HepG2 (cell line): ENCODE measurements around the gene WDR53. TPM values are rescaled to one million over a fixed set of nuclear protein-coding genes. Genes with fewer than 3 reads are reported as not detected.

Source experiments
- CENPT ChIP-seq: sonication (generic); formaldehyde crosslinking; IDR thresholded peaks from 2 replicates; pipeline ENCODE4 v1.8.0; 2022; ENCODE audit warnings: low read depth, mild to moderate bottlenecking, moderate library complexity, missing genetic modification reagents
- DR1 ChIP-seq: sonication (generic); formaldehyde crosslinking; IDR thresholded peaks from 2 replicates; pipeline ENCODE4 v1.8.0; 2021; ENCODE audit warnings: mild to moderate bottlenecking, missing genetic modification reagents, inconsistent platforms
- ELF1 ChIP-seq: sonication (generic); formaldehyde crosslinking; IDR thresholded peaks from 2 replicates; pipeline ENCODE4 v1.4.0; 2020; ENCODE audit warnings: missing genetic modification reagents
- ETV6 ChIP-seq: sonication (generic); formaldehyde crosslinking; conservative IDR thresholded peaks from 2 replicates; pipeline ENCODE4 v1.4.0; 2020; ENCODE audit warnings: missing genetic modification reagents
- GABPA ChIP-seq, 2 experiments: IDR thresholded peaks; 2 replicates each; pipeline ENCODE4 v1.6.1; 2011 to 2016; ENCODE audit warnings: low read depth in 2 of 2, low read length in 1 of 2, missing biosample characterization in 1 of 2, missing genetic modification characterization in 1 of 2
- HDAC1 ChIP-seq: sonication (generic); formaldehyde crosslinking; IDR thresholded peaks from 2 replicates; pipeline ENCODE4 v1.5.1; 2020; ENCODE audit warnings: mild to moderate bottlenecking, missing genetic modification reagents
- HMG20A ChIP-seq: IDR thresholded peaks from 2 replicates; pipeline ENCODE4 v1.6.1; 2016; ENCODE audit warnings: borderline replicate concordance
- HOXA3 ChIP-seq: sonication (generic); formaldehyde crosslinking; IDR thresholded peaks from 2 replicates; pipeline ENCODE4 v1.5.0; 2020; ENCODE audit warnings: missing genetic modification reagents
- PAX8 ChIP-seq: sonication (generic); formaldehyde crosslinking; IDR thresholded peaks from 2 replicates; pipeline ENCODE4 v1.8.0; 2022; ENCODE audit warnings: mild to moderate bottlenecking, missing genetic modification reagents, borderline replicate concordance
- SOX13 ChIP-seq, 3 experiments: fragments of 450-650 bp in 1 of 3; sonication (generic) in 1 of 3; formaldehyde crosslinking in 1 of 3; IDR thresholded peaks in 2 of 3; conservative IDR thresholded peaks in 1 of 3; 2 replicates each; pipeline versions ENCODE4 v1.5.0 to v1.6.1; 2016 to 2020; ENCODE audit warnings: antibody characterized with exemption in 1 of 3, mild to moderate bottlenecking in 1 of 3, missing compliant biosample characterization in 1 of 3, missing genetic modification reagents in 1 of 3, moderate library complexity in 1 of 3
- THAP11 ChIP-seq: IDR thresholded peaks from 2 replicates; pipeline ENCODE4 v1.6.1; 2016; ENCODE audit warnings: missing biosample characterization, missing genetic modification reagents
- YY1 ChIP-seq: IDR thresholded peaks from 2 replicates; pipeline ENCODE4 v1.6.1; 2011; ENCODE audit warnings: low read length, low read depth, moderate library complexity, mild to moderate bottlenecking; ENCODE audit not compliant: insufficient read depth, insufficient replicate concordance
- ZNF160 ChIP-seq: sonication (generic); formaldehyde crosslinking; IDR thresholded peaks from 2 replicates; pipeline ENCODE4 v1.8.0; 2022; ENCODE audit warnings: mild to moderate bottlenecking, inconsistent platforms, missing genetic modification reagents
- ZNF230 ChIP-seq: sonication (generic); formaldehyde crosslinking; IDR thresholded peaks from 2 replicates; pipeline ENCODE4 v1.4.0; 2020; ENCODE audit warnings: mild to moderate bottlenecking, missing genetic modification reagents
- ZNF234 ChIP-seq: sonication (generic); formaldehyde crosslinking; conservative IDR thresholded peaks from 2 replicates; pipeline ENCODE4 v1.5.1; 2020; ENCODE audit warnings: mild to moderate bottlenecking, missing genetic modification reagents
- ZNF343 ChIP-seq: sonication (generic); formaldehyde crosslinking; IDR thresholded peaks from 2 replicates; pipeline ENCODE4 v1.4.0; 2020; ENCODE audit warnings: mild to moderate bottlenecking, missing genetic modification reagents
- ZNF569 ChIP-seq: sonication (generic); formaldehyde crosslinking; IDR thresholded peaks from 2 replicates; pipeline ENCODE4 v1.5.0; 2020; ENCODE audit warnings: mild to moderate bottlenecking, missing genetic modification reagents, moderate library complexity, borderline replicate concordance
- ZNF749 ChIP-seq: sonication (generic); formaldehyde crosslinking; IDR thresholded peaks from 2 replicates; pipeline ENCODE4 v1.8.0; 2022; ENCODE audit warnings: mild to moderate bottlenecking, missing genetic modification reagents, moderate library complexity, borderline replicate concordance
- polyA plus RNA-seq, 8 experiments: library from polyadenylated mRNA; depleted of rRNA in 3 of 8; stranded (reverse) in 7 of 8; unstranded in 1 of 8; fragments of >200 nt; fragmentation: Illumina TruSeq in 4 of 8; extraction: Trizol in 4 of 8; gene quantifications; 2 replicates each; pipeline versions ENCODE4 v1.2.1 to v1.2.3, GENCODE V29; 2011 to 2016; ENCODE audit warnings: low read depth in 4 of 8, missing spikeins in 1 of 8, mixed read lengths in 1 of 8; ENCODE audit not compliant: insufficient read depth in 1 of 8
- total RNA-seq, 5 experiments: library from RNA; depleted of rRNA; stranded (reverse); fragments of >200 nt; fragmentation: Illumina TruSeq; extraction: Trizol; gene quantifications; 2 replicates each; pipeline ENCODE4 v1.2.3, GENCODE V29; 2016; ENCODE audit warnings: low read depth in 1 of 5
- TF ChIP-seq, protein P1 (sequence below): sonication (generic); formaldehyde crosslinking; conservative IDR thresholded peaks from 2 replicates; pipeline ENCODE4 v1.4.0; 2020; ENCODE audit warnings: missing genetic modification reagents
- TF ChIP-seq, protein P2 (sequence below): IDR thresholded peaks from 2 replicates; pipeline ENCODE4 v1.6.1; 2016; ENCODE audit warnings: low read depth, control low read depth
- TF ChIP-seq, protein P3 (sequence below): sonication (generic); formaldehyde crosslinking; IDR thresholded peaks from 2 replicates; pipeline ENCODE4 v1.4.0; 2020; ENCODE audit warnings: missing genetic modification reagents

The WDR53 gene
- total and polyA plus RNA-seq, 2 of the 13 experiments (the other 11 are each of a cell fraction or from before 2014, with no cell fraction given) = 3.5 to 7.7 TPM

DNA sequence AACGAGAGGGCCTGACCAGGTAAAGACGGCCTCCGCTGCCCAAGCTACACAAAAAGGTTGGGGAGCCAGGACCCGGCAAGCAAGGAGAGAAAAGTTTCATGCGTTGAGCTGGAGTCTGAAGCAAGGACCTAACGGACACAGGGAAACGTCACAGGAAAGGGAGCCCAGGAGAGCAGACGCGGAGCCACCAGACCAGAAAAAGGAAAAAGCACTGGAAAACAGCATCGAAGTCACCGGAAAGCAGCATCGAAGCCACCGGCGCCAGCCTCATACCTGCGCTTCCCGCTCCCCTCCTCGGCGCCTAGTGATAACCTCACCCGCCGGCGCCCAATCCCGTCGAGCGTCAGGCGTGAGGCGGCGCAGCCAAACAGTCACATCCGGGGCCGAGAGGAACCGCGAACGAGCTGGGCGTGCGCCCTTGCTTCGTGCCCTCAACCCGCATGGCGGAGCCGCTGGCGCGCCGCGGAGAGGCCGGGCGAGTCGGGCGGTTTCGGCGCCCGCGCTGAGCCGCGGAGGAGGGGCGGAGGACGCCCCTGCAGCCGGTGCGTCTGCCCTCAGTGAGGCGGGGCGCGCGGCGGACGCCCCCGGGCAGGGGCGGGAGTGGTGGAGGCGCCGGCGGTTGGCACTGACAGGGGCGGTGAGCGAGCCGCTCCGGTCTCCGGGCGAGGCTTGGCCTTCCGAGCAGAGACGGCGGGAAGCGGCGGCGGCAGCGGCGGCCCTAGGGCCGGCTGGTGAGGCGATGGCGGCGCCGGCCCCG, at the start of gene WDR53, which contains the start of gene FBXO45 (continued):
- TF ChIP-seq, protein P1, sequence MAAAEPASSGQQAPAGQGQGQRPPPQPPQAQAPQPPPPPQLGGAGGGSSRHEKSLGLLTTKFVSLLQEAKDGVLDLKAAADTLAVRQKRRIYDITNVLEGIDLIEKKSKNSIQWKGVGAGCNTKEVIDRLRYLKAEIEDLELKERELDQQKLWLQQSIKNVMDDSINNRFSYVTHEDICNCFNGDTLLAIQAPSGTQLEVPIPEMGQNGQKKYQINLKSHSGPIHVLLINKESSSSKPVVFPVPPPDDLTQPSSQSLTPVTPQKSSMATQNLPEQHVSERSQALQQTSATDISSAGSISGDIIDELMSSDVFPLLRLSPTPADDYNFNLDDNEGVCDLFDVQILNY (CRISPR knock-in tag) = peak; percentile 95
- TF ChIP-seq ZNF230 (peak; percentile 57; the same call in 1 of the 2 replicates), HMG20A (no peak), THAP11 (CRISPR knock-in tag) (peak; percentile 94), YY1 (peak; percentile 99), ELF1 (CRISPR knock-in tag) (peak; percentile 92), ZNF749 (CRISPR knock-in tag) (peak; percentile 61; the same call in 1 of the 2 replicates), HOXA3 (CRISPR knock-in tag) (peak; percentile 99), DR1 (CRISPR knock-in tag) (peak; percentile 60; the same call in 1 of the 2 replicates), ZNF234 (CRISPR knock-in tag) (no peak), HDAC1 (CRISPR knock-in tag) (peak; percentile 97), GABPA (IDR thresholded peaks at IDR 0.05; ENCODE audit: low read depth, low read length) (peak; percentile 88), GABPA (CRISPR knock-in tag; IDR thresholded peaks at IDR 0.05; ENCODE audit: low read depth) (peak; percentile 94), PAX8 (CRISPR knock-in tag) (peak; percentile 71; the same call in 1 of the 2 replicates), ZNF569 (no peak), SOX13 (IDR thresholded peaks at IDR 0.05) (no peak), SOX13 (CRISPR knock-in tag; conservative IDR thresholded peaks at IDR 0.05 in 1 of 2, IDR thresholded peaks at IDR 0.05 in 1 of 2) (peak in 1 of 2 experiments; percentile 44; a peak in 1 of 4 replicates), CENPT (peak; percentile 60; the same call in 1 of the 2 replicates), ZNF160 (CRISPR knock-in tag) (peak; percentile 67; the same call in 1 of the 2 replicates), ETV6 (CRISPR knock-in tag) (peak; percentile 75; the same call in 1 of the 2 replicates), ZNF343 (no peak)
- TF ChIP-seq, protein P2, sequence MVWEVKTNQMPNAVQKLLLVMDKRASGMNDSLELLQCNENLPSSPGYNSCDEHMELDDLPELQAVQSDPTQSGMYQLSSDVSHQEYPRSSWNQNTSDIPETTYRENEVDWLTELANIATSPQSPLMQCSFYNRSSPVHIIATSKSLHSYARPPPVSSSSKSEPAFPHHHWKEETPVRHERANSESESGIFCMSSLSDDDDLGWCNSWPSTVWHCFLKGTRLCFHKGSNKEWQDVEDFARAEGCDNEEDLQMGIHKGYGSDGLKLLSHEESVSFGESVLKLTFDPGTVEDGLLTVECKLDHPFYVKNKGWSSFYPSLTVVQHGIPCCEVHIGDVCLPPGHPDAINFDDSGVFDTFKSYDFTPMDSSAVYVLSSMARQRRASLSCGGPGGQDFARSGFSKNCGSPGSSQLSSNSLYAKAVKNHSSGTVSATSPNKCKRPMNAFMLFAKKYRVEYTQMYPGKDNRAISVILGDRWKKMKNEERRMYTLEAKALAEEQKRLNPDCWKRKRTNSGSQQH (CRISPR knock-in tag) = 0 out of 2 replicates have a peak, but pooled peaks have one; percentile 64
- TF ChIP-seq, protein P3, sequence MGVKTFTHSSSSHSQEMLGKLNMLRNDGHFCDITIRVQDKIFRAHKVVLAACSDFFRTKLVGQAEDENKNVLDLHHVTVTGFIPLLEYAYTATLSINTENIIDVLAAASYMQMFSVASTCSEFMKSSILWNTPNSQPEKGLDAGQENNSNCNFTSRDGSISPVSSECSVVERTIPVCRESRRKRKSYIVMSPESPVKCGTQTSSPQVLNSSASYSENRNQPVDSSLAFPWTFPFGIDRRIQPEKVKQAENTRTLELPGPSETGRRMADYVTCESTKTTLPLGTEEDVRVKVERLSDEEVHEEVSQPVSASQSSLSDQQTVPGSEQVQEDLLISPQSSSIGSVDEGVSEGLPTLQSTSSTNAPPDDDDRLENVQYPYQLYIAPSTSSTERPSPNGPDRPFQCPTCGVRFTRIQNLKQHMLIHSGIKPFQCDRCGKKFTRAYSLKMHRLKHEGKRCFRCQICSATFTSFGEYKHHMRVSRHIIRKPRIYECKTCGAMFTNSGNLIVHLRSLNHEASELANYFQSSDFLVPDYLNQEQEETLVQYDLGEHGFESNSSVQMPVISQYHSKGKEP = no peak
